NCI-H524 treated with DMSO at 0.1 percent for 48 hours (cell line): Measurements from ENCODE around the gene OPCML.

Experiments used
- DNase-seq: peaks from one replicate; lab custom pipeline; 2025; lab: John Stamatoyannopoulos, UW

The OPCML gene

GRCh38 chr11:132941024-132941646, 591.2 kb downstream of the OPCML start:
- no peak for DNase-seq

DNA sequence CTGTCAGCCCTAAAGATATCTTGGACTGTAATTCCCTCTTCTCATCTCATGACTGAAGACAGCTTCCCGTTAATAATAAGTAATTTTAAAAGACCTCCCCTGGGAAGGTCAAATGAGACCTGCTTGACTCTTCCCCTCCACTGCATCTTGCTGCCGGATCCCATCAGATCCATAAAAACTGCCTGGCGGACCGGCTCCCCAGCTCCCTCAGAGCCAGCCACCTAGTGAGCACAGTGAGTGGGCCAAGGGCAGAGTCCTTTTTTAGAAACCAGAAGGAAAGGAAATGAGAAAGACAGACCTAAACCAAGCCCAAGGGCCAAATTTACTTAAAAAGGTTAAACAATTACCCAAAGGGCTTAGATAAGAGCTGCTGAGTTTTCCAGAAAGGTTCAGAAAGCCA, 595.3 kb downstream of the OPCML start:
- DNase-seq = no peak

GRCh38 chr11:132935383-132935782, 596.9 kb downstream of the OPCML start:
- no peak for DNase-seq

- DNase-seq = peak; percentile 83
These were observed 598.6 kb downstream of the OPCML start for GRCh38 chr11:132933703-132934102.

DNA sequence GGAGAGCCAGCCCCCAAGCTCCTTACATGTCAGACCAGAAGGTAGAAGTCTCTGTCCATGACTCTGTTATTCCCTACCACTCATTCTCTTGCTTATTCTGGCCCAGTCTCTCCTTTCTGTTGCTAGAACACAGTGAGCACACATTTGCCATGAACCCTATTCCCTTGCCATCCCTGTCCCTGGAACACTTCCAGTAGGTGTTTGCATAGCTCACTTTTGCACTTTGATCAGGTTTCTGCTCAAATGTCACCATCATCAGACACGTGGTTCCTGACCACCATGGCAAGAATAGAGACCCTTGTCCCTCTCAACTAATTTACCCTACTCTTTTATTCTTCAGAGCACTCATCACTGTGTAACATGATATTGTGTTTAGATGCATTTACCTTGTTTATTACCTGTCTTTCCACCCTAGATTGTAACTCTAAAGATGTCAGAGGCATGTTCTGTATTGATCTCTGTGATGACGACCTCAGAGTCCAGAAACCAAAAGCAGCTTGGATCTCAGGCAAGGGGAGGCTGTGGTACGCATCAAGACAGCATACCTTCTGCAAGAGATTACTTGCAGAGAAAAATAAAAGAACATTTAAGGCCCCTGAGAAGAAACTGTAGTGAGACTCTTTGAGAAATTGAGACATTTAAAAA, 606.4 kb downstream of the OPCML start:
- DNase-seq = no peak

GRCh38 chr11:132921597-132921996, 610.7 kb downstream of the OPCML start:
- DNase-seq = no peak

- no peak for DNase-seq
These were observed 611.7 kb downstream of the OPCML start for GRCh38 chr11:132920451-132921096.

GRCh38 chr11:132914600-132914999, 617.7 kb downstream of the OPCML start:
- no peak for DNase-seq

DNA sequence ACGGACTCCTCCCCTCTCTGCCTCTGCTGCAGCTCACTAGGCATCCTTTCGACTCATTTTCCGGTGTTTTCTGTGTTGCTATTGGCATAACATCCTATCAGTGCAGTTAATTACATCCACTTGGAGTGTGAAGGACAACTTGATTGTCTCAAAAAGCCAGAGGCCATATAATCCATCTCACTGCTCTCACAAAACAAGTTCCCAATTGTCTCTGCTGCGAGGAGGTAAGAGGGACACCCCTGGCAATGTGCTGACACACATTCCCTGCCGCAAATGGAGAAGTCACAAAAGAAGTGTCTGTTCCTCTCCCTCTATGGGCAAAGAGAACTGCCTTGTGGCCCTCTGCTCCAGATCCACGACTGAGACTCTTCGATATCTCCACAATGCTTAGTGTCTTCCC, 618.4 kb downstream of the OPCML start:
- DNase-seq = no peak

GRCh38 chr11:132913295-132913694, 619.0 kb downstream of the OPCML start:
- DNase-seq = no peak

GRCh38 chr11:132911186-132911585, 621.1 kb downstream of the OPCML start:
- no peak for DNase-seq

DNA sequence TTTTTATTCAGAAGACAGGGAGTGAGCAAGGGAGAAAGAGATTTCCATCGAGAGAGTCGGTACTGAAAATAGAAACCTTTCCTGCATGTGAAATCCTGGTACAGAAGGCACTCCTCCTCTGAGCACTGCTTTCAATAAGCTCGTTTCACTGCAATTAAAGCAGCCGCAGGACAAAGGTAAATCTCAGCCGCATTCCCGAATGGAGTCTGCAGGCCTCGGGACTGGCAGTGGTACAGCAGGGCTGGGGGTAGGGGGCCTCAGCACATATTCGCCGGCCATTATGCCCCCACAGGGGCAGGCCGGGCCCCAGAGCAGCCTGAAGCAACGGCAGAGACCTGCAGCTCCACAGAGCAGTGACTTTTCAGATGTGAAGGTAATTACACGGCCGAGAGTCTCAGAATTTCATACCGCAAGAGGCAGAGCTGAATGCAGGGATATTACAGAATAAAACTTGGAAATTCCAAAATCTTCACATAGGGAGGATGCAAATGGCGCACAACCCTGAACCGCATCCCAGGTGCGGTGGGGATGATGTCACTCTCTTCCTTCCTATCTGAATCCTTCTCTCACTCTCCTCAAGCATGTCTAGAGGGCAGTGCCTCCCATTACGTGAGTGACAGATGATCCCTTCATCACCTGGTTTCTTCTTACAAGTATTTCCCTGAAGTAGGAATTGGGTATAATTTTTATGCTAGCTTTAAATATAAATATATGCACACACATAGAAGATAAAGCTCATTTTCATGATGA, 622.1 kb downstream of the OPCML start:
- DNase-seq = no peak

- no peak for DNase-seq
These were observed 623.2 kb downstream of the OPCML start for GRCh38 chr11:132909021-132909606.

DNA sequence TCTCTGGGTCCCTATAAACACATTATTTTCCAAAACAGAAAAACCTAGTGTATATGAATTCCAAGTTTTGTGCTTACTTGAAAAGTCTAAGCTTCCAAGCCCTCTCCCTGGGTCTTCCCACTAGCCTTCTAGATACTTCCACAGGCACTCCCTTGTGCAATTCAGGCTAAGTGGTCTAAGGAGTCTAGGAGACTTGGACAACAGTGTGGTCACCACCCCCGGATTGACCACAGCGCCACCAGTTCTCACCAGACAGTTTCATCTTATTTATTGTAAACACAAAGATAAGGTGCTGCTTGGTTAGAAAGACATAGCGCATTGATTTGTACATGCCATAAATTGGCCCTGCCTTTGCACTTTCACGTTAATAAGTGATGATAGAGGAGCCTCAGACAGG, 623.9 kb downstream of the OPCML start:
- DNase-seq = no peak

- no peak for DNase-seq
These were observed 624.5 kb downstream of the OPCML start for GRCh38 chr11:132907651-132908413.

GRCh38 chr11:132904607-132905006, 627.7 kb downstream of the OPCML start:
- peak; percentile 18 for DNase-seq

DNA sequence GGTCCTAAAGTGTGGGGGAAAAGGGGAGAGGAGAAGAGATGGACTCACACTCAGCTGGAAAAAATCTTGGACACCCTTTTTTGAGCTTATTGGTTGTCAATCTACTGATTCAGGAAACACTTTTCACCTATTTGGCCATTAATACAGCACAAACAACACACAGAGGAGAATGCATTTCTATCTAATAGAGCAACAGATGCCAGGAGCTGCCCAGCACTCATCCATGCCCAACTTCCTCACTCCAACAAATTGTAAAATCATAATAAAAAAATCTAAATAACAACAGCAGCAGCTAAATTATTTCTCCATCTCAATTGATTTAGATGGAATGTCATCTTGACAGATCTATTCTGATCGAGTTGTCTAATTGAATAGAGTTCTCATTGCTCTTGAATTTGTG, 628.2 kb downstream of the OPCML start:
- DNase-seq = no peak

GRCh38 chr11:132901638-132902471, 630.4 kb downstream of the OPCML start:
- DNase-seq = no peak

DNA sequence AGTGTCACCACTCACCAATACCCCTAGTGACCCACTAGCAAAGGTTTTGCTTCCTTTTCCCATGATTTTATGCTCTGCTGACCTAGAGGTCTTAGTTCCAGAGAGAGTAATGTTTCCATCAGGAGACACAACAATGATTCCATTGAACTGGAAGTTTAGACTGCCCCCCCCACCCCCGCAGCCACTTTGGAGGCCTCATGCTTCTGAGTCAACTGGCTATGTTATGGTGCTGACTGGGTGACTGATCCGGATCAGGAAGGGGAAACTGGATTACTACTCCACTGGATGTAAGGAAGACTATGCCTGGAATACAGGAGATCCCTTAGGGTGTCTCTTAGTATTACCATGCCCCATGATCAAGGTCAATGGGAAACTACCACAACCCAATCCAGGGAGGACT, 633.6 kb downstream of the OPCML start:
- DNase-seq = no peak

DNA sequence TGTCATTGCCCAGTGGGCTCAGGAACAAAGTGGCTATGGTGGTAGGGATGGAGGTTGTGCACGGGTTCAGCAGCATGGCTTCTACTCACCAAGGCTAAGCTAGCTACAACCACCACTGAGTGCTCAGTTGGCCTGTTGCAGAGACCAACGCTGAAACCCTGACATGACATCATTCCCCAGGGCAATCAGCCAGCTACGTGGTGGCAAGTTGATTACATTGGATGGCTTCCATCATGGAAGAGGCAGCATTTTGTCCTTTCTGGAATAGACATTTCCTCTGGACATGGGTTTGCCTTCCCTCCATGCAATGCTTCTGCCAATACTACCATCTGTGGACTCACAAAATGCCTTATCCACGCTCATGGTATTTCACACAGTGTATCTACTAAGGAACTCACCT, 634.3 kb downstream of the OPCML start:
- DNase-seq = no peak

GRCh38 chr11:132895340-132895739, 637.0 kb downstream of the OPCML start:
- DNase-seq = no peak
